ENCODE data around the gene TAF1A.

TAF1A gene

GRCh38 chr1:222589462-222590302 lies at the start of gene TAF1A:
TSS of gene TAF1A (minus strand) at chr1:222589933.
- H3K4me1 ChIP-seq: peaks cover 28% of the 10 kb centered on the region
- no peaks in the 10 kb centered on the region for H3K9me3 ChIP-seq
- no peak for TF ChIP-seq Cebpa-rat (IDR thresholded peaks at IDR 0.05)

GRCh38 chr1:222634180-222635013 lies 44.7 kb upstream of the TAF1A start:
- Histone ChIP-seq H4K20me1 (no peaks in the 10 kb centered on the region), H3K9ac (no peak overlapping the region), H3K27ac (no peak overlapping the region), H3K4me1 (peaks cover 14% of the 10 kb centered on the region), H3K4me3 (no peak overlapping the region), H3K27me3 (no peaks in the 10 kb centered on the region), H3K9me3 (no peaks in the 10 kb centered on the region), H3K36me3 (peaks cover 81% of the 10 kb centered on the region), H3K4me2 (peak overlapping the region; percentile 41)
- no peak for TF ChIP-seq Cebpa-rat (IDR thresholded peaks at IDR 0.05)

More at GRCh38 chr1:222589462-222590302, at the start of gene TAF1A:
- peak within 1 kb of the TSS; percentile 80 for H3K4me3 ChIP-seq
- H3K27ac ChIP-seq: peak within 1 kb of the TSS; percentile 52
- 0 out of 2 replicates have a peak, but pooled peaks cover 6% of the 10 kb centered on the region for H4K20me1 ChIP-seq
- peaks cover 20% of the 10 kb centered on the region for H3K36me3 ChIP-seq
- peak within 1 kb of the TSS; percentile 79 for H3K9ac ChIP-seq
- peak within 1 kb of the TSS; percentile 88 for H3K4me2 ChIP-seq
- no peaks in the 10 kb centered on the region for H3K27me3 ChIP-seq

GRCh38 chr1:222632749-222633148 lies 43.0 kb upstream of the TAF1A start:
- Histone ChIP-seq H3K27ac (no peak overlapping the region), H3K4me1 (peaks cover 14% of the 10 kb centered on the region), H3K9me3 (no peaks in the 10 kb centered on the region), H3K4me2 (no peak overlapping the region), H3K4me3 (no peak overlapping the region), H3K36me3 (peaks cover 90% of the 10 kb centered on the region), H4K20me1 (no peaks in the 10 kb centered on the region), H3K9ac (no peak overlapping the region), H3K27me3 (no peaks in the 10 kb centered on the region)
- TF ChIP-seq Cebpa-rat (IDR thresholded peaks at IDR 0.05): no peak

GRCh38 chr1:222631611-222632208 lies 42.0 kb upstream of the TAF1A start:
- no peaks in the 10 kb centered on the region for H3K27me3 ChIP-seq
- no peaks in the 10 kb centered on the region for H4K20me1 ChIP-seq
- H3K9me3 ChIP-seq: no peaks in the 10 kb centered on the region
- no peak for TF ChIP-seq Cebpa-rat (IDR thresholded peaks at IDR 0.05)
- H3K36me3 ChIP-seq: peaks cover 93% of the 10 kb centered on the region
- H3K9ac ChIP-seq: no peak overlapping the region
- no peak overlapping the region for H3K4me2 ChIP-seq
- H3K4me3 ChIP-seq: no peak overlapping the region
- H3K27ac ChIP-seq: no peak overlapping the region
- peaks cover 14% of the 10 kb centered on the region for H3K4me1 ChIP-seq

GRCh38 chr1:222629921-222630535 lies 40.3 kb upstream of the TAF1A start:
- H3K4me1 ChIP-seq: peaks cover 14% of the 10 kb centered on the region
- H3K27ac ChIP-seq: no peak overlapping the region
- no peaks in the 10 kb centered on the region for H3K9me3 ChIP-seq
- TF ChIP-seq Cebpa-rat (IDR thresholded peaks at IDR 0.05): no peak
- H3K36me3 ChIP-seq: peaks cover 91% of the 10 kb centered on the region
- H3K4me3 ChIP-seq: no peak overlapping the region
- no peak overlapping the region for H3K9ac ChIP-seq
- no peaks in the 10 kb centered on the region for H4K20me1 ChIP-seq
- no peaks in the 10 kb centered on the region for H3K27me3 ChIP-seq
- H3K4me2 ChIP-seq: no peak overlapping the region

- no peak overlapping the region for H3K4me3 ChIP-seq
- no peaks in the 10 kb centered on the region for H4K20me1 ChIP-seq
- no peak for TF ChIP-seq Cebpa-rat (IDR thresholded peaks at IDR 0.05)
- no peak overlapping the region for H3K9ac ChIP-seq
- no peaks in the 10 kb centered on the region for H3K27me3 ChIP-seq
- H3K9me3 ChIP-seq: no peaks in the 10 kb centered on the region
- no peak overlapping the region for H3K27ac ChIP-seq
- peaks cover 94% of the 10 kb centered on the region for H3K36me3 ChIP-seq
- no peak overlapping the region for H3K4me2 ChIP-seq
- H3K4me1 ChIP-seq: no peaks in the 10 kb centered on the region
Measured at GRCh38 chr1:222627232-222627631, 37.5 kb upstream of the TAF1A start.

- no peak for TF ChIP-seq Cebpa-rat (IDR thresholded peaks at IDR 0.05)
- peaks cover 76% of the 10 kb centered on the region for H3K36me3 ChIP-seq
Measured at GRCh38 chr1:222624214-222624613, 34.5 kb upstream of the TAF1A start.

GRCh38 chr1:222623458-222623857 lies 33.7 kb upstream of the TAF1A start:
- peaks cover 28% of the 10 kb centered on the region for H4K20me1 ChIP-seq
- TF ChIP-seq Cebpa-rat (IDR thresholded peaks at IDR 0.05): no peak
- no peak overlapping the region for H3K4me2 ChIP-seq
- H3K27ac ChIP-seq: no peak overlapping the region
- H3K9ac ChIP-seq: no peak overlapping the region
- H3K27me3 ChIP-seq: peaks cover 5% of the 10 kb centered on the region; the same call in 1 of the 2 replicates
- peaks cover 10% of the 10 kb centered on the region for H3K4me1 ChIP-seq
- H3K9me3 ChIP-seq: no peaks in the 10 kb centered on the region
- H3K4me3 ChIP-seq: no peak overlapping the region
- peaks cover 69% of the 10 kb centered on the region for H3K36me3 ChIP-seq

More at GRCh38 chr1:222624214-222624613, 34.5 kb upstream of the TAF1A start:
- Histone ChIP-seq H3K27me3 (no peaks in the 10 kb centered on the region), H3K27ac (no peak overlapping the region), H3K4me2 (no peak overlapping the region), H3K4me3 (no peak overlapping the region), H3K4me1 (peaks cover 5% of the 10 kb centered on the region), H3K9ac (no peak overlapping the region), H4K20me1 (peaks cover 22% of the 10 kb centered on the region), H3K9me3 (no peaks in the 10 kb centered on the region)

- Histone ChIP-seq H3K27ac (no peak overlapping the region), H4K20me1 (peaks cover 28% of the 10 kb centered on the region), H3K4me1 (peaks cover 10% of the 10 kb centered on the region), H3K27me3 (peaks cover 5% of the 10 kb centered on the region; the same call in 1 of the 2 replicates), H3K4me3 (no peak overlapping the region), H3K4me2 (no peak overlapping the region), H3K36me3 (peaks cover 62% of the 10 kb centered on the region), H3K9me3 (no peaks in the 10 kb centered on the region), H3K9ac (no peak overlapping the region)
- TF ChIP-seq Cebpa-rat (IDR thresholded peaks at IDR 0.05): no peak
Measured at GRCh38 chr1:222622765-222623164, 33.0 kb upstream of the TAF1A start.

Measured in BLaER1 (cell line).